Measurements from ENCODE around the gene LGALS16. TPM values are rescaled to one million over a fixed set of nuclear protein-coding genes. Genes with fewer than 3 reads are reported as not detected.

The LGALS16 gene
- not detected in 2 replicates for total RNA-seq

GRCh38 chr19:39655613-39656012 lies at the start of gene LGALS16:
Gene LGALS16, plus strand, starts transcription at chr19:39655913. Its CDS starts 49 bp downstream, at chr19:39655962.
- intact Hi-C loops (cut with micrococcal nuclease) = no loop called here

- intact Hi-C loops (cut with micrococcal nuclease) = no loop called here
Measured at GRCh38 chr19:39607021-39607420, 48.7 kb upstream of the LGALS16 start.

- intact Hi-C loops (cut with micrococcal nuclease) = no loop called here
Measured at GRCh38 chr19:39607561-39607960, 48.2 kb upstream of the LGALS16 start.

GRCh38 chr19:39613597-39613996 lies 42.1 kb upstream of the LGALS16 start:
- intact Hi-C loops (cut with micrococcal nuclease) = no loop called here

- intact Hi-C loops (cut with micrococcal nuclease) = no loop called here
Measured at GRCh38 chr19:39617745-39618144, 38.0 kb upstream of the LGALS16 start.

- intact Hi-C loops (cut with micrococcal nuclease) = no loop called here
Measured at GRCh38 chr19:39623946-39624345, 31.8 kb upstream of the LGALS16 start.

GRCh38 chr19:39627631-39628030 lies 28.1 kb upstream of the LGALS16 start:
- intact Hi-C loops (cut with micrococcal nuclease) = loop anchor here (2.0 kb wide), 1 partner anchor 75 kb away; no protein-coding TSS in a partner anchor

- intact Hi-C loops (cut with micrococcal nuclease) = no loop called here
Measured at GRCh38 chr19:39631178-39631577, 24.5 kb upstream of the LGALS16 start.

GRCh38 chr19:39631626-39632025 lies 24.1 kb upstream of the LGALS16 start:
- intact Hi-C loops (cut with micrococcal nuclease) = no loop called here

- intact Hi-C loops (cut with micrococcal nuclease) = no loop called here
Measured at GRCh38 chr19:39637891-39638290, 17.8 kb upstream of the LGALS16 start.

GRCh38 chr19:39641773-39642172 lies 13.9 kb upstream of the LGALS16 start:
- intact Hi-C loops (cut with micrococcal nuclease) = no loop called here

GRCh38 chr19:39643591-39643990 lies 12.1 kb upstream of the LGALS16 start:
- intact Hi-C loops (cut with micrococcal nuclease) = no loop called here

GRCh38 chr19:39645800-39646411 lies 9.8 kb upstream of the LGALS16 start:
- intact Hi-C loops (cut with micrococcal nuclease) = no loop called here

GRCh38 chr19:39647918-39648317 lies 7.8 kb upstream of the LGALS16 start:
- intact Hi-C loops (cut with micrococcal nuclease) = no loop called here

GRCh38 chr19:39659791-39660190 lies 4.1 kb downstream of the LGALS16 start:
- intact Hi-C loops (cut with micrococcal nuclease) = no loop called here

- intact Hi-C loops (cut with micrococcal nuclease) = no loop called here
Measured at GRCh38 chr19:39660661-39661060, 4.9 kb downstream of the LGALS16 start.

GRCh38 chr19:39661565-39661964 lies 5.9 kb downstream of the LGALS16 start:
- intact Hi-C loops (cut with micrococcal nuclease) = no loop called here

- intact Hi-C loops (cut with micrococcal nuclease) = loop anchor here (5.0 to 10.0 kb wide), 2 partner anchors 335 to 548 kb away; partner anchors contain the start of gene GMFG
Measured at GRCh38 chr19:39669860-39670259, 14.1 kb downstream of the LGALS16 start.

- intact Hi-C loops (cut with micrococcal nuclease) = loop anchor here (5.0 to 10.0 kb wide), 2 partner anchors 336 to 549 kb away; partner anchors contain the start of gene GMFG
Measured at GRCh38 chr19:39670998-39671397, 15.3 kb downstream of the LGALS16 start.

- intact Hi-C loops (cut with micrococcal nuclease) = loop anchor here (1.0 to 10.0 kb wide), 5 partner anchors 121 to 550 kb away; partner anchors contain the start of gene GMFG
Measured at GRCh38 chr19:39671739-39672363, 16.1 kb downstream of the LGALS16 start.

- intact Hi-C loops (cut with micrococcal nuclease) = loop anchor here (1.0 to 10.0 kb wide), 5 partner anchors 121 to 550 kb away; partner anchors contain the start of gene GMFG
Measured at GRCh38 chr19:39672473-39672872, 16.8 kb downstream of the LGALS16 start.

- intact Hi-C loops (cut with micrococcal nuclease) = loop anchor here (1.0 to 10.0 kb wide), 4 partner anchors 92 to 552 kb away; partner anchors contain the start of gene GMFG
Measured at GRCh38 chr19:39673862-39674261, 18.1 kb downstream of the LGALS16 start.

Data from T-helper 1 cell treated with Interleukin-12 subunit alpha and Interleukin-12 subunit beta and Interleukin-4 antibody, amounts not matched to agents 30 ng/mL and 1 ng/mL, for 36 hours (primary cell).